ENCODE results near the gene DPYD. TPM values are rescaled to one million over a fixed set of nuclear protein-coding genes. Genes with fewer than 3 reads are reported as not detected.

The DPYD gene
- total and polyA plus RNA-seq, 4 donors, result 3.7 to 25.5 (median 10.6) TPM

DNA sequence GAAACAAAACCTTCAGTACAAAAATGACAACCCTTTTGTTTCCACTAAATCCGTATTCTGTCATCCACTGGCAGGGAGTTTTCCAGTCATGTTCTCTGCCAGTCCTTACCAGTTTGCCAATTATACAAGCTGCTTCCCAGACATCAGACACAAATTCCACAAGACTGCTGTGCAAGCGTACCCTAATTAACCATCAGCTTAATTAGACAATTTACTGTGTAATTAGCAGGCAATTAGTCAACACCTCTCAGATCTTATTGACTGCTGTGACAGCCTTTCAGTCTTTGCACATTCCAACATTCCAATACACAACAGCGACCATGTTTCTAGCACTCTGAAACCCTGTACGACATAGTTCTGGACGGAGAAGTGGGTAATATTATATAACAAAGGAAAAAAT is 420.1 kb downstream of the DPYD start:
- no peaks in the 10 kb centered on the region for H3K36me3 ChIP-seq (ENCODE audit: control insufficient read depth, insufficient read depth, low read length)
- H3K27me3 ChIP-seq (ENCODE audit: control insufficient read depth, insufficient read depth, low read length), result no peaks in the 10 kb centered on the region
- no peaks in the 10 kb centered on the region for H3K4me1 ChIP-seq (ENCODE audit: control insufficient read depth, insufficient read depth, low read length)
- 50% methylated on average over 1 of the region's 5 CpGs for WGBS (ENCODE audit: insufficient coverage)
- no peaks in the 10 kb centered on the region for H3K9me3 ChIP-seq (ENCODE audit: control insufficient read depth, insufficient read depth, low read length)
- no peak overlapping the region for H3K4me3 ChIP-seq (ENCODE audit: low read depth, low read length)
- peak in 3 of 6 donors; percentile 28 to 94 (median 85) for DNase-seq (ENCODE audit: low read depth in 4 of 6, low spot score in 6 of 6)
- no peak overlapping the region for H3K27ac ChIP-seq (ENCODE audit: low read depth, low read length)

DNA sequence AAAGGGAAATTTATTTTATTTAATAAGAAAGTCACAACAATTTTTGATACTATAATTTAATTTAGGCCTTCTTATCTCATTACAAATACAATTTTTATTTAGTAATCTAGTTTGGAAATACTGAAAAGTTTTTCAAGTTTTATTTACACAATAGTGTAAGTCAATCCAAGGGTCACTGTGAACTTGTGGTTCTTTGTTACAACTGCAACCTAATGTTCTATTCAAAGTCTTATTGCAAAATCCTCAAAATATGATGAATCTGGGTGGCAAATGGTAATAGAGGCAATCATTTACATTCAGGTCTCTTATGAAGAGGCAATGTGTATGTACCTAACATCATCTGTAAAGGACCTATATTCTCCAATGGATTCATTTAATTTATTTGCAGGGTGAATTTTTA is 421.2 kb downstream of the DPYD start:
- H3K36me3 ChIP-seq (ENCODE audit: control insufficient read depth, insufficient read depth, low read length), result no peaks in the 10 kb centered on the region

DNA sequence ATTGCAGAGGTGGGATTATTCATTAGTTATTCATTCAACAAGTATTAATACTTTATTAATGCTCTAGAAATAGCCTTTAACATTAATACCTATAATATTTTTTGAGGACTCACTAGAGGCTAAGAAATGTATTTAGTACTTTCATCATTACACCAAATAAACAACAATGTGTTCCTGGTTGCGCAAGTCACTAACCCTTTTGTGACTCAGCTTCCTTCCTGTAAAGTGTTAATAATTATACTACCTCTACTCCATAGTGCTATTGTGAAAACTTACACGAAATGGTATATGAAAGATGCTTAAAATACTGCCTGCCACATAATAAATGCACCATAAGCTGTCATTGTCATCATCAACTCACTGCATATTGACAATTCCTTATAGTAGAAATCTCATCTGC is 431.0 kb downstream of the DPYD start:
- Histone ChIP-seq H3K36me3 (ENCODE audit: control insufficient read depth, insufficient read depth, low read length) (no peaks in the 10 kb centered on the region), H3K4me1 (ENCODE audit: control insufficient read depth, insufficient read depth, low read length) (no peaks in the 10 kb centered on the region)
- no CpG with 5 or more reads among the region's 2 CpGs for WGBS (ENCODE audit: insufficient coverage)

More for the DNA sequence above, 421.2 kb downstream of the DPYD start:
- Histone ChIP-seq H3K4me1 (ENCODE audit: control insufficient read depth, insufficient read depth, low read length) (no peaks in the 10 kb centered on the region), H3K4me3 (ENCODE audit: low read depth, low read length) (no peak overlapping the region), H3K9me3 (ENCODE audit: control insufficient read depth, insufficient read depth, low read length) (no peaks in the 10 kb centered on the region), H3K27me3 (ENCODE audit: control insufficient read depth, insufficient read depth, low read length) (no peaks in the 10 kb centered on the region), H3K27ac (ENCODE audit: low read depth, low read length) (no peak overlapping the region)
- no peak for DNase-seq (ENCODE audit: low read depth in 4 of 6, low spot score in 6 of 6)

DNA sequence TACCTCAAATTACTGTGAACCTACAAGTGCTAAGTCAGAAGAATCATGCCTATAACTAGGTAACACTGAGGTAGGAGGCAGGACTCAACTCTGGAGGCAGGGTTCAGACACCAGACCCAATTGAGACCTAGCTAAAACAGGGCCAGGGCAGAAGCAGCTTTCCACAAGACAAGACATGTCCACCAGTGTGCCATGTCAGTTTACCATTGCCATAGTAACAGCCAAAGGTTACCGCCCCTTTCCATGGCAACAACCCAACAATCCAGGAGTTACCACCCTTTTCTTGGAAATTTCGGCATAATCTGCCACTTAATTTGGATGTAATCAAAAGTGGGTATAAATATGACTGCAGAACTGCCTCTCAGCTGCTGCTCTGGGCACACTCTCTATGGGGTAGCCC is 432.3 kb downstream of the DPYD start:
- no peak overlapping the region for H3K27ac ChIP-seq (ENCODE audit: low read depth, low read length)
- no peaks in the 10 kb centered on the region for H3K36me3 ChIP-seq (ENCODE audit: control insufficient read depth, insufficient read depth, low read length)
- no peak overlapping the region for H3K4me3 ChIP-seq (ENCODE audit: low read depth, low read length)
- DNase-seq (ENCODE audit: low read depth in 4 of 6, low spot score in 6 of 6), result no peak
- no peaks in the 10 kb centered on the region for H3K9me3 ChIP-seq (ENCODE audit: control insufficient read depth, insufficient read depth, low read length)
- H3K27me3 ChIP-seq (ENCODE audit: control insufficient read depth, insufficient read depth, low read length), result no peaks in the 10 kb centered on the region
- WGBS (ENCODE audit: insufficient coverage), result no CpG with 5 or more reads among the region's 2 CpGs
- H3K4me1 ChIP-seq (ENCODE audit: control insufficient read depth, insufficient read depth, low read length), result no peaks in the 10 kb centered on the region

More for the DNA sequence above, 431.0 kb downstream of the DPYD start:
- DNase-seq (ENCODE audit: low read depth in 4 of 6, low spot score in 6 of 6), result no peak
- Histone ChIP-seq H3K27ac (ENCODE audit: low read depth, low read length) (no peak overlapping the region), H3K4me3 (ENCODE audit: low read depth, low read length) (no peak overlapping the region), H3K9me3 (ENCODE audit: control insufficient read depth, insufficient read depth, low read length) (no peaks in the 10 kb centered on the region), H3K27me3 (ENCODE audit: control insufficient read depth, insufficient read depth, low read length) (no peaks in the 10 kb centered on the region)

DNA sequence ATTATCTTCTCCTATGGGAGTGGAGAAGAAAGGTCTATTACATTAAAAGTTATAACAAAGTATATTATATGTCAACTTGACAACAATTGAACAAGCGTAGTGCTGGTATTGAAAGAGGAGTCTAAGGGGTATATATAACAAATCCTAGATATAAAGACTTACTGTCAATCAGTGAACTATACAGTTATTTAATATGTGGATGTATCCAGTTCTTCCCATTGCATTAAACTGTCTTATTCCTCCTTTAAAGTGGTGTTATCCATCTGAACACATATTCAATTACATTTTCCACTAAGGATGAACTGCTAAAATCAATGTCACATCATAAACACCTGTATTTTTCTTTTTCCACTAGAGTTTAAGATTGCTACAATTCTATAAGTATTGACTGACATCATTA is 438.8 kb downstream of the DPYD start:
- Histone ChIP-seq H3K27me3 (ENCODE audit: control insufficient read depth, insufficient read depth, low read length) (no peaks in the 10 kb centered on the region), H3K36me3 (ENCODE audit: control insufficient read depth, insufficient read depth, low read length) (no peaks in the 10 kb centered on the region), H3K27ac (ENCODE audit: low read depth, low read length) (no peak overlapping the region), H3K4me1 (ENCODE audit: control insufficient read depth, insufficient read depth, low read length) (no peaks in the 10 kb centered on the region), H3K4me3 (ENCODE audit: low read depth, low read length) (no peak overlapping the region), H3K9me3 (ENCODE audit: control insufficient read depth, insufficient read depth, low read length) (no peaks in the 10 kb centered on the region)
- no peak for DNase-seq (ENCODE audit: low read depth in 4 of 6, low spot score in 6 of 6)
- WGBS (ENCODE audit: insufficient coverage), result no CpG with 5 or more reads among the region's 1 CpG

DNA sequence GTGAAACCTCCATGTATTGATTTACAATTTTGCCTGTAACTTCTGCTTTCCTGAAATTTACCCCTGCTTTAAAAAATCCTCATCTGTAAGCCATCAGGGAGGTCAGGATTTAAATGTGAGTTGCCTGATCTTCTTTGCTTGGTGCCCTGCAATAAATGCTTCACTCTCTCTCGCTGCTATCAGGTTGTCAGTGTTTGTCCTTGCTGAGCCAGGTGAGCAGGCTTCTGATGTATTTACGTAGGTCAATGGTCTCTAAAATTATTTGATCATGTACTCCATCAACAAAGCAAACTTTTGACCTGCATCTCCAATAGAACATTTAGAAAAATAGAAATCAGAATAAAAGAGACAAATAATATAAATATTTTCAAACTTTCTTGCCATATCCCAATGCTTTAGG is 453.4 kb downstream of the DPYD start:
- Histone ChIP-seq H3K4me3 (ENCODE audit: low read depth, low read length) (no peak overlapping the region), H3K36me3 (ENCODE audit: control insufficient read depth, insufficient read depth, low read length) (no peaks in the 10 kb centered on the region), H3K27me3 (ENCODE audit: control insufficient read depth, insufficient read depth, low read length) (no peaks in the 10 kb centered on the region), H3K4me1 (ENCODE audit: control insufficient read depth, insufficient read depth, low read length) (no peaks in the 10 kb centered on the region), H3K27ac (ENCODE audit: low read depth, low read length) (no peak overlapping the region), H3K9me3 (ENCODE audit: control insufficient read depth, insufficient read depth, low read length) (no peaks in the 10 kb centered on the region)
- no peak for DNase-seq (ENCODE audit: low read depth in 4 of 6, low spot score in 6 of 6)
- WGBS (ENCODE audit: insufficient coverage), result 100% methylated on average over 1 of the region's 2 CpGs

DNA sequence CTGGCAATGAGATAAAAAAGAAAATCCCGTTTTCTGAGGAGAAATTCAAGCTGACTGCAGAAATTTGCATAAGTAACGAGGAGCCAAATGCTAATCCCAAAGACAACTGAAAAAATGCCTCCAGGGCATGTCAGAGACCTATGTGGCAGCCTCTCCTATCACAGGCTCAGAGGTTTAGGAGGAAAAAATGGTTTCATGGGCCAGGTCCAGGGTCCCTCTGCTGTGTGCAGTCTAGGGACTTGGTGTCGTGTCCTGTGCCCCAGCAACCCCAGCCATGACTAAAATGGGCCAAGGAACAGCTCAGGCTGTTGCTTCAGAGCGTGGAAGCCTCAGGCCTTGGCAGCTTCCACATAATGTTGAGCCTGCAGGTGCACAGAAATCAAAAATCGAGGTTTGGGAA is 456.5 kb downstream of the DPYD start:
- no peak overlapping the region for H3K4me3 ChIP-seq (ENCODE audit: low read depth, low read length)
- no peak for DNase-seq (ENCODE audit: low read depth in 4 of 6, low spot score in 6 of 6)
- H3K27me3 ChIP-seq (ENCODE audit: control insufficient read depth, insufficient read depth, low read length), result no peaks in the 10 kb centered on the region
- no peak overlapping the region for H3K27ac ChIP-seq (ENCODE audit: low read depth, low read length)
- H3K4me1 ChIP-seq (ENCODE audit: control insufficient read depth, insufficient read depth, low read length), result no peaks in the 10 kb centered on the region
- no peaks in the 10 kb centered on the region for H3K9me3 ChIP-seq (ENCODE audit: control insufficient read depth, insufficient read depth, low read length)
- WGBS (ENCODE audit: insufficient coverage), result 88% methylated on average over 5 of the region's 5 CpGs
- no peaks in the 10 kb centered on the region for H3K36me3 ChIP-seq (ENCODE audit: control insufficient read depth, insufficient read depth, low read length)

DNA sequence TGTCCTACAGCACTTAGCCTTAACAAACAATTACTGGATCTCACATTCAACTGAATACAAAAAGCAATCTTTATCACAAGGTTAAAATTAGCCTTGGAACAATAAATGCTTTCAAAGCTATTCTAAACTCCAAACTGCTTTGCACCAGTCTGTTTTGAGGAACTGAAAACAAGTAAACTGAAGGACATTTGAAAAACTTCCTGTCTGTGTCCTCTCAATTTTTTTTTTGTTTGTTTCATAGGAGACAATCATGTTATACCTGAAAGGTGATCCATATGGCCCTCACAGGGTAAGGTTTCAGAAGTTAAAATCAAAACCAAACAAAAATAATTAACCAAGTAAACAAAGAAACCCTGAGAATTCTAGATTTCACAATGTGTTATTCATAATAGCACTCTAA is 459.1 kb downstream of the DPYD start:
- Histone ChIP-seq H3K36me3 (ENCODE audit: control insufficient read depth, insufficient read depth, low read length) (no peaks in the 10 kb centered on the region), H3K27ac (ENCODE audit: low read depth, low read length) (no peak overlapping the region), H3K9me3 (ENCODE audit: control insufficient read depth, insufficient read depth, low read length) (no peaks in the 10 kb centered on the region), H3K4me3 (ENCODE audit: low read depth, low read length) (no peak overlapping the region), H3K4me1 (ENCODE audit: control insufficient read depth, insufficient read depth, low read length) (no peaks in the 10 kb centered on the region), H3K27me3 (ENCODE audit: control insufficient read depth, insufficient read depth, low read length) (no peaks in the 10 kb centered on the region)
- DNase-seq (ENCODE audit: low read depth in 4 of 6, low spot score in 6 of 6), result no peak

DNA sequence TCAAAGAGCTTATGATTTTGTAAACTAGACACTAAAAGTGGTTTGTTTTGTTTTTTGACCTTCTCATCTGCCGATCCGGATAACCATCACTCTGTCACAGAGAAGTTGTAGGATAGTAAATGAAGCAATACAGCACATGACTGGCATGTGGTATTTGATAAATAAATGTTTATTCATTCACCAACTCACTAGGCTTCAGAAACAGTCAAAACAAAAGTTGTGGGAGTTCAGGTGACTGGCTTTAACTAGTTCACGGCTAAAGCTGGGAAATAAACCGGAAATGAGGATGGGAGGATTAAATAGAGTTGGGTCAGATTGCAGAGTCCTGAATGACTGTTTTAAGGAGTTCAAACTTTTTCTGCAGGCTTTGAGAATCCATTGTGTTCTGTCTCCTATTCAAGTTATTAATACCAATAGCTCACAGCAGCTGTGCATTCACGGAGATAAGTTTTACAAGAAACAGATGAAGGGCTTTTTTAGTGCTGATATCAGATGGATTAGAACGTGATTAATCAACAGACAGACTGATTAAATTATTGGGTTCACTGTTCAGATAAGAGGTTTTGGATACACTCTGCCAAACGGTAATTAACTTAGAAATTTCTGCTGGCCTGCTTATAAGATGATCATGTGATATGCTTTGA is 463.3 kb downstream of the DPYD start:
- 88% methylated on average over 2 of the region's 7 CpGs for whole genome bisulfite sequencing (ENCODE audit: insufficient coverage)
- no peak overlapping the region for H3K4me3 ChIP-seq (ENCODE audit: low read depth, low read length)
- H3K36me3 ChIP-seq (ENCODE audit: control insufficient read depth, insufficient read depth, low read length), result no peaks in the 10 kb centered on the region
- no peaks in the 10 kb centered on the region for H3K27me3 ChIP-seq (ENCODE audit: control insufficient read depth, insufficient read depth, low read length)
- no peak overlapping the region for H3K27ac ChIP-seq (ENCODE audit: low read depth, low read length)
- DNase-seq (ENCODE audit: low read depth in 4 of 6, low spot score in 6 of 6), result no peak
- H3K4me1 ChIP-seq (ENCODE audit: control insufficient read depth, insufficient read depth, low read length), result no peaks in the 10 kb centered on the region
- no peaks in the 10 kb centered on the region for H3K9me3 ChIP-seq (ENCODE audit: control insufficient read depth, insufficient read depth, low read length)

DNA sequence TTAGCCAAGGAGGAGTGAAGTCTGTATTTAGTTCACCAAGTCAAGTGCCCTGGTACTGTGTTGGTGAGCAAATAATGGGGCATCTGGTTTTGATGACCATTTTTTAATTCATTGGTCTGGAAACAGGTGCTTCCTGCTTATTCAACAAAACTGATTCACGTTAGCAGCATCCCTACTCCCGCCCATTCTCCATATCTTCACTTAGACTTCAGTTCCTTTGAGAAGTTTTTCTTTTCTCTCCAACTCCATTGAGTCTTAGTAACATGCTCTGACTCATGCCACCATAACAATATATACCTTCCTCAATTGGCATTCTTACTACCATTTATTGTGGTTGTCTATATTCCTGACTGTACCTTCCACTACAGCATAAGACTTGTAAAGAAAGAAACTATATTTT is 468.9 kb downstream of the DPYD start:
- H3K4me1 ChIP-seq (ENCODE audit: control insufficient read depth, insufficient read depth, low read length), result no peaks in the 10 kb centered on the region
- 94% methylated on average over 2 of the region's 2 CpGs for WGBS (ENCODE audit: insufficient coverage)
- H3K9me3 ChIP-seq (ENCODE audit: control insufficient read depth, insufficient read depth, low read length), result no peaks in the 10 kb centered on the region
- DNase-seq (ENCODE audit: low read depth in 4 of 6, low spot score in 6 of 6), result no peak
- no peaks in the 10 kb centered on the region for H3K27me3 ChIP-seq (ENCODE audit: control insufficient read depth, insufficient read depth, low read length)
- H3K4me3 ChIP-seq (ENCODE audit: low read depth, low read length), result no peak overlapping the region
- H3K36me3 ChIP-seq (ENCODE audit: control insufficient read depth, insufficient read depth, low read length), result no peaks in the 10 kb centered on the region
- no peak overlapping the region for H3K27ac ChIP-seq (ENCODE audit: low read depth, low read length)
